Stimulated activated CD8-positive, alpha-beta memory T cell treated with anti-CD3 and anti-CD28 coated beads, Interleukin-7, amount 100 ng/mL, for 4 hours (primary cell): Measurements from ENCODE around the gene ANKRD62.
"Not testable (repeated sequence)": the region's sequence is repeated elsewhere in the genome, so short reads cannot be mapped to it uniquely, and the experiment has no call there.

Experiments used
- DNase-seq, 2 donors: peaks; one replicate each; pipeline ENCODE4 v3.0.0-alpha.2; 2020; ENCODE audit warnings: low read depth in 2 of 2

The ANKRD62 gene

DNA sequence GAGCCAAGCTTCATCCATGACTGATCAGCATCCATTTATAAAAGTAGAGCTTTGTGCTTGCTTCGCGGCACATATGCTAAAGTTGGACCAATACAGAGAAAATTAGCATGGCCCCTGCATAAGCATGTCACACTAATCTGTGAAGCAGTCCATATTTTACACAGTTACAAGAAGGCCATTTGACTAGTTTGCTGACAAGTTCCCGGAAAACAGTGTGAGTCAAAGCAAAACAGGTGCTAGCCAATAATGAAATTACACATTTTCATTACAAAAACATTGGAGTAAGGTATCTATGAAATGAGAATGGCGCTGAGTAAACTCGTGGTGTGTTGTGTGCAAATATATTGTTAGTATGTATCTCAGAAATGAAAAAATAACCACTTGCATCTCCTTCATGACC is 4.7 kb downstream of the ANKRD62 start:
- DNase-seq, result no peak

DNA sequence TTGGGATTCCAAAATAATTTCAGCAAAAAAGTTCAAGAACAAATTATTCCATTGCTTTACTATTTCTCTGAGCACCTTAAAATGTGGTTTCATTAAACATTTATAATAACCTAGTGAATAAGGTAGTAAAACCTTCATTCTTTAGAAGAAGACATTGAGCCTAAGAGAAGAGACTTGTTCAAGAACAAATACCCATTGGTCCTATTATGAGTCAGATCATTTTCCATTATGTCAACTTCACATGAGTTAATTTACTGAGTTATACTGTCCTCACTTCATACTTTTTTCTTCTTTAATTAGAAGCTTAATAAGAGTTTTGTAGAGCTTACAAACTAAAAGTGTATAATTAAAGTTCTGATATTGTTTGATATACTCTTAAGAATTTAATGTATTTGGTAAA is 5.5 kb downstream of the ANKRD62 start:
- DNase-seq, result no peak

DNA sequence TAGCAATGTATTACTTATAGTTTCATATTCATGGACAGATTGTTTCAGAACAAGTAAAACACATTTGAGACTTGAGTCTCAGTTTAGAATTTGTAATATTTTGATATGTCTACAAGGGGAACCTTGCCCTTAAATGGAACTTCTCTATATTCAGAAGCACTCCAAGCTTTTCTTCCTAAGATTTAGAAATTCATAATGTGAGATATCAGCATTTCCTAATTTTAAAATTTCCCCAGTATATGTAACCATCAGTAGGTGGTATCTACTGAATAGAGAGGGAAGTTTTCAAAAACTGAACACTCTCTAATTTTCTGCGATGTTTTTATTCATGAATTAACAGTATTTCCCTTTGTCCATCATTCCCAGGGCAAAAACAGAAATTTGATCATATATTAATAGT is 7.6 kb downstream of the ANKRD62 start:
- DNase-seq, result no peak

DNA sequence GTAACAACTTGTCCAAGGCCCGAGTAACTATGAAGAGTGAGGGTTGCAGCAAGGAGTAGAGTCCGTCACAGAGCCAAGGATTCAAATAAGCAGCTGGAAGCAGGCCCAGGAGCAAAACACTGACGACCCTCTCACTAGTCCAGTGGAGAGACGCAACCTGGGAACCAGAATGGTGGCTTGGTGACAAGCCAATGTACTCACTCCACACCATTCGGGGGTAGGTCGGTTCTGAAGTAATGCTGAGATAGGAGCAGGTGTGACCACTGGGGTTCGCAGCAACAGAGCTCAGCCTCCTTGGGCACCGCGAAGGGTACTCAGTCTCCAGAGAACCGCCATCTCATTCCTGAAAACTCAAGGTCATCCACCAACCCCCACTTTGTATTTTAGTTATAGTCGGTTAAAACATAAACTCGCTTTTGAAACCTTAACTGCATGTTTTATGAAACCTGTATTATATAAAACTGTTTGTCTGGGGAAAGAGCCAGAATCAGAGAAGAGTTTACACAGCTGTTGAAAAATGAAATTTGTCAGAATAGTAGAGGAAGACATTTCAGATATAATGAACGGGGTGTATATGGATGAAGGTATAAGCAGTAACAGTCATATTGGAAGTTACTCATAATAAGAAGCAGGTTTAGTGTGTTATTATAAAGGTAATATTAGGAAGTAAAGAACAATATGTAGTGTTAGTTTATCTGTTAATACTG is 8.6 kb downstream of the ANKRD62 start:
- DNase-seq, result no peak

DNA sequence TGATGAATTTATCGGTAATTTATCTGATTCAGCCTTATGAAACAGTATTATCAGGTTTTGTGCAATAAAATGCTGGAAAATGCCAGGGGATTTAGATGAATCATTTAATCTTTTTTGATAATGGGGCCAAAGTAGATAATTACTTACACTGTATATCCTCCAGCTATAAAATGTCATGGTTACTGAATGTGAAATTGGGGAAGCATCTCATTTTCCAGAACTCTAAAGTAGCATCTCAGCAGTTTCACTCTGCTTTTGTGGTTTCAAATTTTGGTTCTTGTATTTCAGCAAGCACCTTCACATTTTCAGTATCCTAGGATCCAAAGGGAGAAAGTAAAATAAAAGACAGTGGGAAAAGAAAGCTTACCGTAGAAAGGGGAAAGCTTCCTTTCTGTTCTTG is 12.8 kb downstream of the ANKRD62 start:
- no peak for DNase-seq

DNA sequence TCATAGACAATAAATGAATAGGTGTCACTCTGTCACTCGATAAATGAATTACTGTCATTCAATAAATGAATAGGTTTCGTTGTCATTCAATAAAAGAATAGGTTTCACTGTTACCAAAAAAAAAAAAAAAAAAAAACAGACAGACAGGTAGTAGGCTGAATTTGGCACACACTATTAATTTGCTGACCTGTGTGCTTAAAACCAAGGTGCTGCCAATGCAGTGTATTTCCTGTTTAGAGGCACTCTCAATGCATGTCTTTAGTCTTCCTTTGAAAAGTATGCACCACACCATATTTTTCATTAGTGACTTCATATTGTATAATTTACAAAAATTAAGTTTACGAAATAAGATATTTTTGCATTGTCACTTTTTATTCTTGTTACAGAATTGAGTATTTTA is 16.2 kb downstream of the ANKRD62 start:
- no peak for DNase-seq

DNA sequence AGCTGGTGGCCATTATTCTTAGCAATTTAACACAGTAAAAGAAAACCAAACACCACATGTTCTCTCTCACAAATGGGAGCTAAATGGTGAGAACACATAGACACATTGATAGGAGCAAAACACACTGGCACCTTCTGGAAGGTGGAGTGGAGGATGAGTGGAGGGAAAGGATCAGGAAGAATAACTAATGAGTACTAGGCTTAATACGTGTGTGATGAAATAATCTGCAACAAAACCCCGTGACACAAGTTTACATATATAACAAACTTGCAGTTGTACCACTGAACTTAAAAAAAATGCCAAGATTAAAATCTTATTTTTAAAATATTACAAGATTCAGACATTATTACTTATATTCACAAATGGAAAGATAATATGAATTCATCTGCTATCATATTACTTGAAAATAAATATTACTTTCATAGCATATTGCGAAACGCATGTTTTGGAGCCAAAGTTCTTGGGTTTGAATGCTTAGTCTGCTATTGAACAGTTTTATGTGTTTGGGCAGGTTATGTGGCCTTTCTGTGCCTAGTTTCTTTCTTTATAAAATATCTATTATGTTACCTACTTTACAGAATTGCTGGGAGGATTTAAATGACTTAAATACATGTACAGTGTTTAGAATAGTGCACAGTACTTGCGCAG is 20.5 kb downstream of the ANKRD62 start:
- no peak for DNase-seq

DNA sequence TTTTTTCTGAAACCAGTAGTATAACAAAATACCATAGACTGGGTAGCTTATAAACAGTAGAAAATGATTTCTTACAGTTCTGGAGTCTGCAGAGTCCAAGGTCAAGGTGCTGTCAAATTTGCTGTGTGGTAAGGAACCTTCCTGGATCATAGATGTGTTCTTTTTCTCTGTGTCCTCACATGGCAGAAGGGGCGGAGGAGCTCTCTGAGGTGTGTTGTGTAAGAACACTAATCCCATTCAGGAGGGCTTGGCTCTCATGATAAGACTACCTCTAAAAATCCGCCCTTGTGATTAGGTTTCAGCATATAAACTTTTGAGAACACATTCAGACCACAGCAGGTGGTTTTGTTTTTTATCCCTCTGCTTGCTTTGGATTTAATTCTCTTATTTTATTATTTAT is 25.7 kb downstream of the ANKRD62 start:
- no peak for DNase-seq

DNA sequence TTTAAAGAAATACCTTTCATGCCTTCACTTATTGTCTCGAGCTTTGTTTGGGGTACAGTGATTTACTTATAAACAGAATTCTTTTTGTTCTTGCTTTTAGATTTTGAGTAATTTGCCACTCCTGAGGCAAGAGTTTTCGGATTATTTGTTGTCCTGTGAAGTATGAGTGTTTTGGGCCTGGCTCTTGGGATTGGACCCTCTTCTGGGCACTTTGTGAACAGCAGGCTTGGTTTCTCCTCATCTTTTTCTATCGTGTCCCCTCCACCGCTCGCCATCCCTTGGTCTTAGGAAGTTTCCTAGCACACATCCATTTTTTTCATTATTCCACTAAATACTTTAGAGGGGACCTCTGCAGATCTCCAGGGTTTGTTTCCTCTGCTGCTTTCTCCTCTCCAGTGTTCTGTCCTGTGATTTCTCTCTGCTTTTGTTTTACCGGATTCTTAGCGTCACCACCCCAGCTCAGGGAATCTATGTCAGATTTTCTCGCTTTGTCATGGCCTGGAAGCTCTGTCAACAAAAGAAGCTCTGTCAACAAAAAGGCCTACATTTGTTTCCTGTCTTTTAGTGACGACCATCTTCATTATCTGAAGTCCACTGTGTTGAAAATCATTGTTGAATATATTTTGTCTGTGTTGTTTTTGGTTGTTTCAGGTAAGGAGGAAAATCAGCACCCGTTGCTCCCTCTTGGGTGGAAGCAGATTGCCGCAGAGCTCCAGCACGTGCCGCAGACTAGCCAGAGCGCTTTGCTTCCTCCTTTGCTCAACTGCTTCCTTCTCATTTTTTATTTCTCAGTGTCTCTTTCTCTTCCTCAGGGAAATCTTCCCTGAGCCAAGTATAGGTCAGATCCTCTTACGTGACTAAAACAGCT is 27.8 kb downstream of the ANKRD62 start:
- no peak for DNase-seq

DNA sequence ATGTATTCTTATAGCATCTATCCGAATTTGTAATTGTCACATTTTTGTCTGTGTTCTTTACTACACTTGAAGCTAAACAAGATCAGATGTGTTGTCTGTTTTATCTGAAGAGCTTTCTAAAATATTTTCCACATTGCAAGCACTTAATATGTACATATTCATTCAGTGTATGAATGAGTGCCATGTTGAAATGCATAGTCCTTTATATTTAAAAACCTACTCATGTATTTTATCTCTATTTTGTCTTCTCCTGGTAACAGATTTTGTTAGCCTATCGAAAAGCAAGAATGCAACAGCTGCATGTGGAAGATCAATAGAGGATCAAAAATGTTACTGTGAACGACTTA is 28.4 kb downstream of the ANKRD62 start:
- not testable (repeated sequence) for DNase-seq

DNA sequence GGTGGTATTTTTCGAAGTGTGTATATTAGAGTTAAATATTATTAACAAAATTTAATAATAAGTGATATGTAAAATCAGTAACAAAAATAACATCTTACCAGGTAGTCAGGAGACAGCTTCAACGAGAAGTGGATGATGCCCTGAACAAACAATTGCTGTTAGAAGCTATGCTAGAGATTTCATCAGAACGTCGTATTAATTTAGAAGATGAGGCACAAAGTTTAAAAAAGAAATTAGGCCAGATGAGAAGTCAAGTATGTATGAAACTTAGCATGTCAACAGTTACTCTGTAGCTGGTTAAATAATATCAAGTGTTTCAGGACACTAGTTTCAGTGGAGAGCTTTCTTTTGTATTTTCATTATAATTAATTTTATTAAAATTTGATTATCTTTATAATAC is 34.0 kb downstream of the ANKRD62 start:
- not testable (repeated sequence) for DNase-seq

DNA sequence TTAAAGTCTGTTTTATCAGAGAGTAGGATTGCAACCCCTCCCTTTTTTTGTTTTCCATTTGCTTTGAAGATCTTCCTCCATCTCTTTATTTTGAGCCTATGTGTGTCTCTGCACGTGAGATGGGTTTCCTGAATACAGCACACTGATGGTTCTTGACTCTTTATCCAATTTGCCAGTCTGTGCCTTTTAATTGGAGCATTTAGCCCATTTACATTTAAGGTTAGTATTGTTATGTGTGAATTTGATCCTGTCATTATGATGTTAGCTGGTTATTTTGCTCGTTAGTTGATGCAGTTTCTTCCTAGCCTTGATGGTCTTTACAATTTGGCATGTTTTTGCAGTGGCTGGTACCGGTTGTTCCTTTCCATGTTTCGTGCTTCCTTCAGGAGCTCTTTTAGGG is 45.2 kb downstream of the ANKRD62 start:
- DNase-seq, result not testable (repeated sequence)

DNA sequence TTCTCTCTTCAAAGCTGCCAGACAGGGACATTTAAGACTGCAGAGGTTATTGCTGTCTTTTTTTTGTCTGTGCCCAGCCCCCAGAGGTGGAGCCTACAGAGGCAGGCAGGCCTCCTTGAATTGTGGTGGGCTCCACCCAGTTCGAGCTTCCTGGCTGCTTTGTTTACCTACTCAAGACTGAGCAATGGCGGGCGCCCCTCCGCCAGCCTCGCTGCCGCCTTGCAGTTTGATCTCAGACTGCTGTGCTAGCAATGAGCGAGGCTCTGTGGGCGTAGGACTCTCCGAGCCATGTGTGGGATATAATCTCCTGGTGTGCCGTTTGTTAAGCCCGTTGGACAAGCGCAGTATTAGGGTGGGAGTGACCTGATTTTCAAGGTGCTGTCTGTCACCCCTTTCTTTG is 47.2 kb downstream of the ANKRD62 start:
- DNase-seq, result not testable (repeated sequence)

DNA sequence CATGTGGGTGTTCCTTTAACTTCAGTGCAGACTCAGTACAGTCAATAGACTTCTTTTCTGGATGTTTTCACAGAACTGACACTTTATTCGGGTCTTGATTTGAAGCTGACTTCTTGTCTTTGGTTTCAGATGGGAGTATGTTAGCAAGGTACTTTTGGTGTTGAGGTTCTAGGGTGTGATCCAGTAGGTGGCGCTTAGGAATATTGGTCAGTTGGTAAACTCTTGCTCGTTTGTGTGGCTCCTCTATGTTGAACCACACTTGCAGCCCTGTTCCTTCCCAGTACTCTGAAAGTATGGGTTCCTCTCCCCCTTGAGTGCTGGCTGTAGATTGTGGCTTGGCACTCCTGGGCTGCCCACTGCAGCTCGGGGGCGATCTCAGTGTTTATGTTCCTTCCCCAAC is 48.1 kb downstream of the ANKRD62 start:
- not testable (repeated sequence) for DNase-seq

DNA sequence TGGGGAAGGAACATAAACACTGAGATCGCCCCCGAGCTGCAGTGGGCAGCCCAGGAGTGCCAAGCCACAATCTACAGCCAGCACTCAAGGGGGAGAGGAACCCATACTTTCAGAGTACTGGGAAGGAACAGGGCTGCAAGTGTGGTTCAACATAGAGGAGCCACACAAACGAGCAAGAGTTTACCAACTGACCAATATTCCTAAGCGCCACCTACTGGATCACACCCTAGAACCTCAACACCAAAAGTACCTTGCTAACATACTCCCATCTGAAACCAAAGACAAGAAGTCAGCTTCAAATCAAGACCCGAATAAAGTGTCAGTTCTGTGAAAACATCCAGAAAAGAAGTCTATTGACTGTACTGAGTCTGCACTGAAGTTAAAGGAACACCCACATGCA is 55.8 kb downstream of the ANKRD62 start:
- DNase-seq, result not testable (repeated sequence)

DNA sequence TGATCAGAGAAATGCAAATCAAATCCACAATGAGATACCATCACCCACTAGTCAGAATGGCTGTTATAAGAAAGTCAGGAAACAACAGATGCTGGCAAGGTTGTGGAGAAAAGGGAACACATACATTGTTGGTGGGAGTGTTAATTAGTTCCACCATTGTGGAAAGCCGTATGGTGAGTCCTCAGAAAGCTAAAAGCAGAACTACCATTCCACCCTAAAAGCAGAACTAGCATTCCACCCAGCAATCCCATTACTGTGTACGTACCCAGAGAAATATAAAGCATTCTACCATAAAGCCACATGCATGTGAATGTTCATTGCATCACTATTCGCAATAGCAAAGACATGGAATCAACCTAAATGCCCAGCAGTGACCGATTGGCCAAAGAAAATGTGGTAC is 60.7 kb downstream of the ANKRD62 start:
- DNase-seq, result no peak

DNA sequence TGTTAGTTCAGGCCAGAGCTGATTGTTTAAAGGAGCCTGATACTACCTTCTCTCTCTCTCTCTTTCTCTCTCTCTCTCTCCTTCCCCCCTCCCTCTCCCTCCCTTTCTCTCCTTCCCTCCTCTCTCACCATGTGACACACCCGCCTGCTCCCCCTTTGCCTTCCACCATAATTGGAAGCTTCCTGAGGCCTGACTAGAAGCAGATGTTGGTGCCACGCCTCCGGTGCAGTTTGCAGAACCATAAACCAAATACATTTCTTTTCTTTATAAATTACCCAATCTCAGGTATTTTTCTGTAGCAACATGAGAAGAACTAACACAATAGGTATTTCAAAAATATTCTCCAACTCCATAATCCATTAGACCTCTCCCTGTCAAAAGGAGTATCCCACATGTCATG is 62.4 kb downstream of the ANKRD62 start:
- no peak for DNase-seq

DNA sequence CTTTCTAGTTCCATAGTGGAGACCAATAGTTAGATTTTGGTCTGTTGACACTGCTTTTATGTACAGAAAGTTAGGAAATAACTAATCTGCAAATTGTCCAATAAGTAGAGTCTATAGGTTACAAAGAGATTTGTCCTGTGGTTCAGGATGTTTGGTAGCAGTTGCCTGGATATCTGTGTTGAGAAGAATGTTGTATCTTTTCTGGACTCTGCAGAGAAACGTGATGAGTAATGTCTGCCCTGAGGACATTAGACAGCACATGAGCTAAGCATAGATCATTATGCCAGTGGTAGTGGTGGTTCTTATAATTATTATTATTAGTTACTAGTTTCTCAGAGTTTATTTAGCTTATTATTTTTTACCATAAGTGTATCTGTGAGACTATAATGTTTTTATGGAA is 65.8 kb downstream of the ANKRD62 start:
- no peak for DNase-seq

DNA sequence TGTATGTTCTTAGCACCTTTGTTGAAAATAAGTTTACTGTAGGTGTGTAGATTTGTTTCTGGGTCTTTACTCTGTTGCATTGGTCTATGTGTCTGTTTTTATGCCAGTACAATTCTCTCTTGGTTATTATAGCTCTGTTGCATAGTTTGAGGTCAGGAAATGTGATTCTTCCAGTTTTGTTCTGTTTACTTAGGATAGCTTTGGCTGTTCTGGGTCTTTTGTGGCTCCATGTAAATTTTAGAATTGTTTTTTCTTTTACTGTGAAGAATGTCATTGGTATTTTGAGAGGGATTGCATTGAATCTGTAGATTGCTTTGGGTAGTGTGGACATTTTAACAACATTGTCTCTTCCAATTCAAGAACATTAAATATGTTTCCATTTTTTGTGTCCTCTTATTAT is 69.1 kb downstream of the ANKRD62 start:
- no peak for DNase-seq

DNA sequence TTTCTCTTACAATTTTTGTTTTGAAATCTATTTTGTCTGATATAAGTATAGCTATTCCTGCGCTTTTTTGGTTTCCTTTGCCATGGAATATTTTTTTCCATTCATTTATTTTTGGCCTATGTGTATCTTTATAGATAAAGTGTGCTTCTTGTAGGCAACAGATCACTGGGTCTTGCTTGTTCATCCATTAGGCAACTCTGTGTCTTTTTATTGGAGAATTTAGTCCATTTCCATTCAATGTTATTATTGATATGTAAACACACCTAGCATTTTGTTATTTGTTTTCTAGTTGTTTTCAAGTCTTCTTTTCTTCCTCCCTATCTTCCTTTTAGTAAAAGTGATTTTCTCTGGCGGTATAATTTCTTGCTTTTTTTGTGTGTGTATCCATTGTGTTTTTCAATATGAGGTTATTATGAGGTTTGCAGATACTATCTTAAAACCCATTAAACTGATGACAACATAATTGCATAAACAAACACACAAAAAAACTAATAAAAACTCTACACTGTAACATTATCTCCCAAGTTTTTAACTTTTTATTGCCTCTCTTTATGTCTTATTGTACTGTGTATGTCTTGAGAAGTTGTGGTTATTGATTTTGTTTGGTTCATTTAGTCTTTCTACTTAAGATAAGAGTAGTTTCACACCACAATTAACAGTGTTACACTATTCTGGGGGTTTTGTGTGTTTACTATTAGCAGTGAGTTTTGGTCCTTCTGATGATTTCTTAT is 71.6 kb downstream of the ANKRD62 start:
- DNase-seq, result no peak
